Measurements from ENCODE around the gene KRTAP5-3. TPM values are rescaled to one million over a fixed set of nuclear protein-coding genes. Genes with fewer than 3 reads are reported as not detected.

The KRTAP5-3 gene
- total and polyA plus RNA-seq, 3 experiments from 2014 or later: not detected

DNA sequence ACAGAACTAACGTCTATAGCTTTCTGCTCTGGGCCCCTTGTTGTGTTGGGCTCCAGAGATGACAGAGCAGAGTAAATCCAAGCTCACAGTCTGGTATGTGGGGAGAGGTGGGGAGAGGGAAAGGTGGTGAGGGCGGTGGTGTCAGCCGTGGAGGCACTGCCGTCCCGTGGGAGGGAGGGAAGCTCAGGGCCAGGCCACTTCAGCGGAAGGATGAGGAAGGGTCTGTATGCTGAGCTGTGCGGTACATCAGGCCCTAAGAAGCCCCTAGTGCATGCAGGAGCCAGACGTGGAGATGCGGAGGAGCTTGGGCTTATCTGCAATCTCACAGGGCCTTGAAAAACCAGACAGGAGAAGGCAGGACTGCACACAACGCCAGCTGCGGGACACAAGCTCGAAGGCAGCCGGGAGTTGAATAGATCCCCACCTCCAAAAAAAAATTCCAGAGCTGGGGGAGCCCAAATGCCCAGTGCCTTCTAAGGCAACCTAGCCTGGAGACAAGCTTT, 22.9 kb upstream of the KRTAP5-3 start:
- Histone ChIP-seq H3K27ac (ENCODE audit: low read depth, low read length) (no peak overlapping the region), H3K27me3 (ENCODE audit: insufficient read depth, low read length, poor library complexity, severe bottlenecking) (peaks cover 17% of the 10 kb centered on the region), H3K4me1 (ENCODE audit: insufficient read depth, low read length) (peaks cover 7% of the 10 kb centered on the region), H3K36me3 (ENCODE audit: insufficient read depth, low read length) (no peaks in the 10 kb centered on the region), H3K4me3 (ENCODE audit: low read length) (no peak overlapping the region), H3K9me3 (ENCODE audit: low read length) (no peaks in the 10 kb centered on the region)
- CTCF ChIA-PET: interaction anchor here (1.0 to 2.6 kb wide), 6 partner anchors 8 to 85 kb away, joined by 3 to 10 read pairs (median 5); no protein-coding TSS in a partner anchor
- H3K4me3 Mint-ChIP-seq: no peak overlapping the region
- H3K27ac Mint-ChIP-seq: no peak overlapping the region
- H3K4me1 Mint-ChIP-seq: peaks cover 0 to 13% (median 6%) of the 10 kb centered on the region in 3 donors
- peaks cover 22 to 57% of the 10 kb centered on the region in 2 donors for H3K27me3 Mint-ChIP-seq
- no peaks in the 10 kb centered on the region for H3K9me3 Mint-ChIP-seq
- no peaks in the 10 kb centered on the region for H3K36me3 Mint-ChIP-seq
- DNase-seq: no peak
- POLR2A ChIA-PET: no interaction called here

DNA sequence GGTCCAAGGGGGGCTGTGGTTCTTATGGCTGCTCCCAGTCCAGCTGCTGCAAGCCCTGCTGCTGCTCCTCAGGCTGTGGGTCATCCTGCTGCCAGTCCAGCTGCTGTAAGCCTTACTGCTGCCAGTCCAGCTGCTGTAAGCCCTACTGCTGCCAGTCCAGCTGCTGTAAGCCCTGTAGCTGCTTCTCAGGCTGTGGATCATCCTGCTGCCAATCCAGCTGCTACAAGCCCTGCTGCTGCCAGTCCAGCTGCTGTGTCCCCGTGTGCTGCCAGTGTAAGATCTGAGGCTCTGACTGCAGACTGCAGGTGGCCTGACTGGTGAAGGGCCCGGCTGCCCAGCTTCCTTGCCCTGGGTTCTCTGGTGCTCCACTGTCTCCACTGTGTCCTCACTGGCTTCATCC, 22.0 kb upstream of the KRTAP5-3 start:
- H3K9me3 Mint-ChIP-seq: no peaks in the 10 kb centered on the region
- CTCF ChIA-PET: interaction anchor here (1.2 to 2.6 kb wide), 3 partner anchors 10 to 84 kb away, joined by 3 to 10 read pairs (median 4); no protein-coding TSS in a partner anchor
- Histone ChIP-seq H3K36me3 (ENCODE audit: insufficient read depth, low read length) (no peaks in the 10 kb centered on the region), H3K9me3 (ENCODE audit: low read length) (no peaks in the 10 kb centered on the region), H3K4me1 (ENCODE audit: insufficient read depth, low read length) (peaks cover 7% of the 10 kb centered on the region), H3K27ac (ENCODE audit: low read depth, low read length) (no peak overlapping the region), H3K27me3 (ENCODE audit: insufficient read depth, low read length, poor library complexity, severe bottlenecking) (peaks cover 17% of the 10 kb centered on the region), H3K4me3 (ENCODE audit: low read length) (no peak overlapping the region)
- no peaks in the 10 kb centered on the region for H3K36me3 Mint-ChIP-seq
- no peak overlapping the region for H3K27ac Mint-ChIP-seq
- peaks cover 20 to 53% of the 10 kb centered on the region in 2 donors for H3K27me3 Mint-ChIP-seq
- no peak for DNase-seq
- peaks cover 0 to 13% (median 6%) of the 10 kb centered on the region in 3 donors for H3K4me1 Mint-ChIP-seq
- POLR2A ChIA-PET: no interaction called here
- no peak overlapping the region for H3K4me3 Mint-ChIP-seq

DNA sequence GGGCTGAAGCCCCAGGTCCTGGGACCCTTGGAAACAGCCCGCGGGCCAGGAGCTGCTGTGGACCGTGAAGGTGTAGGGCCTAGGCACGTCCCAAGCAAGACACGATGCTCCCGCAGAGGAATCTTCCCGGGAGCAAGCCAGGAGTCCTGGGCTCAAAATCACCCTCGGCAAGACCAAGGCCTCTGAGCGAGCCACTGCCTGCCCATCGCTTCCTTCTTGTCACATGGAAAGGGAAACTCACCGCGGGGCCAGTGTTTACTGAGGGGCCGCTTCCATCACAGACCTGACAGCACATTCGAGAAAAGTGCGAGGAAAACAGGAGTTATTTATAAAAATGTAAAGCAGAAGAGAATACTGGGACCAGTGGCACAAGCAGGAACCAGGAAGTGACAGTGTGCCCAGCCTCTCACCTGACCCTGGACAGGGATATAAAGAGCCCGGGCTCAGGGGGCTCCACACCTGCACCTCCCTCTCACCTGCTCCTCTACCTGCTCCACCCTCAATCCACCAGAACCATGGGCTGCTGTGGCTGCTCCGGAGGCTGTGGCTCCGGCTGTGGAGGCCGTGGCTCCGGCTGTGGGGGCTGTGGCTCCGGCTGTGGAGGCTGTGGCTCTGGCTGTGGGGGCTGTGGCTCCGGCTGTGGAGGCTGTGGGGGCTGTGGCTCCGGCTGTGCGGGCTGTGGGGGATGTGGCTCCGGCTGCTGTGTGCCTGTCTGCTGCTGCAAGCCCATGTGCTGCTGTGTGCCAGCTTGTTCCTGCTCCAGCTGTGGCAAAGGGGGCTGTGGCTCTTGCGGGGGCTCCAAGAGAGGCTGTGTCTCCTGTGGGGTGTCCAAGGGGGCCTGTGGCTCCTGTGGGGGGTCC, 21.3 kb upstream of the KRTAP5-3 start, which contains the start of gene KRTAP5-5:
KRTAP5-5 (plus strand) TSS at position 450 of the 860 bp plus-strand sequence; CDS start at position 516, 66 bp downstream.
- peaks cover 17% of the 10 kb centered on the region for H3K27me3 ChIP-seq (ENCODE audit: insufficient read depth, low read length, poor library complexity, severe bottlenecking)
- H3K27me3 Mint-ChIP-seq: peaks cover 22 to 52% of the 10 kb centered on the region in 2 donors
- H3K4me1 Mint-ChIP-seq: peaks cover 0 to 13% (median 6%) of the 10 kb centered on the region in 3 donors
- no peaks in the 10 kb centered on the region for H3K36me3 Mint-ChIP-seq
- H3K9me3 ChIP-seq (ENCODE audit: low read length): no peaks in the 10 kb centered on the region
- no peaks in the 10 kb centered on the region for H3K9me3 Mint-ChIP-seq
- POLR2A ChIA-PET: no interaction called here
- H3K36me3 ChIP-seq (ENCODE audit: insufficient read depth, low read length): no peaks in the 10 kb centered on the region
- H3K27ac Mint-ChIP-seq: peak within 1 kb of the TSS in 2 of 8 donors; percentile 39 to 43
- no peak within 1 kb of the TSS for H3K27ac ChIP-seq (ENCODE audit: low read depth, low read length)
- H3K4me1 ChIP-seq (ENCODE audit: insufficient read depth, low read length): peaks cover 7% of the 10 kb centered on the region
- CTCF ChIA-PET: interaction anchor here (0.7 to 2.6 kb wide), 7 partner anchors 8 to 83 kb away, joined by 3 to 10 read pairs (median 4); no protein-coding TSS in a partner anchor
- DNase-seq: no peak
- no peak within 1 kb of the TSS for H3K4me3 ChIP-seq (ENCODE audit: low read length)
- peak within 1 kb of the TSS in 1 of 7 donors; percentile 57 for H3K4me3 Mint-ChIP-seq

DNA sequence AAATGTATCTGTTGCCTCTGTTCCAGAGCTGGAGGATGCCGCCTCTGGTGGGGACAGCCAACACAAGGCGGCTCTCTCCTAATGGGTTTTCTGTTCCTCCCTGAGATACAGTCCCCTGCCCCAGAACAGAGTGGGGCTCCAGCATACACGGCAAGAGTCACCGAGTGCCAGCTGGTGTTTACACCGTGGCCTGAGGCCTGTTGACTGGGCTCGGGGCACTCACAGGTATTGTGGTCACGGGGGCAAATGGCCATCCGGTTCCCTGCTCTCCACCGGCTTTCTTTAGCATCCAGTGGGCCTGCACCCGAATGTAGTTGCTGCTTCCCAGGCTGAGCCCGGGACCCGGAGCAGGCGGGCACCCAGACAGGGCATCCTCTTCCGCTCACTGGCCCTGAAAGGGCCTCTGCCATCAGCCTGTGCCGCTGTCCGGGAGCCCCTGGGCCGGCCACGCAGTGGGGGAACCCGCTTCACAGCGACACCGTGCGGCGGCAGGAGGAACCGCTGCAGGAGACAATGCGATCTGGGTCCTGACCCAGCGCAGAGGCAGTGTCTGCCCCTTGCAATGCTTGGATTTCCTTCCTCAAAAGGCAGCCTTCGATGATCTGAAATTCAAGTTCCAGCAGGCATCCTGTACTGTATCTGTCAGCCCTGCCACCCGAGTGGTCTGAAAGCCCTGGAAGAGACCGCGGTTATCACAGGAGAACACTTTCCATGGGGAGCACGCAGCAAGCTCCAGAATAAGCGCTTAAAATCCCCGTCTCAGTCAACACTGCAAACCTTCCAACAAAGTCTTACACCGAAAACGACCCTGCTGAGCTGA, 20.5 kb upstream of the KRTAP5-3 start:
- POLR2A ChIA-PET: no interaction called here
- Mint-ChIP-seq H3K4me3 (peak overlapping the region in 1 of 7 donors; percentile 57), H3K36me3 (no peaks in the 10 kb centered on the region), H3K27ac (peak overlapping the region in 1 of 8 donors; percentile 39), H3K4me1 (peaks cover 0 to 13% (median 6%) of the 10 kb centered on the region in 3 donors), H3K27me3 (peaks cover 22 to 48% of the 10 kb centered on the region in 2 donors), H3K9me3 (no peaks in the 10 kb centered on the region)
- Histone ChIP-seq H3K4me3 (ENCODE audit: low read length) (no peak overlapping the region), H3K36me3 (ENCODE audit: insufficient read depth, low read length) (no peaks in the 10 kb centered on the region), H3K27ac (ENCODE audit: low read depth, low read length) (no peak overlapping the region), H3K9me3 (ENCODE audit: low read length) (no peaks in the 10 kb centered on the region), H3K27me3 (ENCODE audit: insufficient read depth, low read length, poor library complexity, severe bottlenecking) (peaks cover 17% of the 10 kb centered on the region), H3K4me1 (ENCODE audit: insufficient read depth, low read length) (peaks cover 7% of the 10 kb centered on the region)
- CTCF ChIA-PET: interaction anchor here (0.7 to 1.7 kb wide), 7 partner anchors 9 to 82 kb away, joined by 3 to 4 read pairs (median 4); no protein-coding TSS in a partner anchor
- DNase-seq: peak; percentile 43 to 66 (median 53)

DNA sequence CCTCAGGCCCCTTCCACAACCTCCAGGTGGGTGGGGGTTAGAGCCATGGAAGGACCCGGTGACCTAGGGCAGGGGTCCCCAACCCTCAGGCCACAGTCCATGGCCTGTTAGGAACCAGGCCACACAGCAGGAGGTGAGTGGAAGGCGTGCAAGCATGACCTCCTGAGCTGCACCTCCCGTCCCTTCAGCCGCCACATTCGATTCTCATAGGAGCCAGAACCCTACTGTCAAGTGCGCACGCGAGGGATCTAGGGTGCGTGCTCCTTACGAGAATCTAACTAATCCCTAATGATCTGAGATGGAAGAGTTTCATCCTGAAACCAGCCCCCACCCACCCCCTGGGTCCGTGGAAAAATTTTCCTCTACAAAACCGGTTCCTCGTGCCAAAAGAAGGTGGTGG, 17.3 kb upstream of the KRTAP5-3 start:
- POLR2A ChIA-PET: no interaction called here
- no peaks in the 10 kb centered on the region for H3K36me3 Mint-ChIP-seq
- no peak for DNase-seq
- H3K4me3 Mint-ChIP-seq: no peak overlapping the region
- Histone ChIP-seq H3K4me3 (ENCODE audit: low read length) (no peak overlapping the region), H3K27me3 (ENCODE audit: insufficient read depth, low read length, poor library complexity, severe bottlenecking) (peaks cover 8% of the 10 kb centered on the region), H3K9me3 (ENCODE audit: low read length) (no peaks in the 10 kb centered on the region), H3K27ac (ENCODE audit: low read depth, low read length) (no peak overlapping the region), H3K4me1 (ENCODE audit: insufficient read depth, low read length) (peaks cover 7% of the 10 kb centered on the region), H3K36me3 (ENCODE audit: insufficient read depth, low read length) (no peaks in the 10 kb centered on the region)
- H3K4me1 Mint-ChIP-seq: peaks cover 0 to 4% (median 3%) of the 10 kb centered on the region in 3 donors
- H3K27me3 Mint-ChIP-seq: peaks cover 9 to 25% of the 10 kb centered on the region in 2 donors
- no peak overlapping the region for H3K27ac Mint-ChIP-seq
- CTCF ChIA-PET: no interaction called here
- H3K9me3 Mint-ChIP-seq: no peaks in the 10 kb centered on the region

DNA sequence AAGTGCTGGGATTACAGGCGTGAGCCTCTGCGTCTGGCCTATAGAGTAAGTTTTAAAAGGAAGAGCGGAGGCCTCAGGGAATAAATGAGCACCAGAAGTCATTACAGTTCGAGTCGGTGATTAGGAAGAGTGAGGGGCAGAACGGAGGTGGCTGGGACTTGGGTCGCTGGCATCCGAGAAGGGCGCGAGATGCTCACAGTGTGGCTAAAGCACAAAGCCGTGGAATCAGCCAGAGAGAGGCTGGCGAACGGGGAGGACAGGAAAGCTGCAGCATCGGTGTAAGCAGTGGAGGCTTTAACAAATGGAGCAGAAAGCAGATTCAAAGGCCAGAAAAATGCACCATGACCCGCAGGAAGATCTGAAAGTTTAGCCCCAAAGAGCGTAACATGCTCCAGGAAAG, 16.4 kb upstream of the KRTAP5-3 start:
- ChIA-PET POLR2A (no interaction called here), CTCF (interaction anchor here (0.9 kb wide), 2 partner anchors 11 to 29 kb away, joined by 3 read pairs; no protein-coding TSS in a partner anchor)
- Mint-ChIP-seq H3K36me3 (no peaks in the 10 kb centered on the region), H3K27me3 (peaks cover 10 to 27% of the 10 kb centered on the region in 2 donors), H3K4me1 (peaks cover 1 to 5% (median 3%) of the 10 kb centered on the region in 3 donors), H3K4me3 (no peak overlapping the region), H3K9me3 (no peaks in the 10 kb centered on the region), H3K27ac (no peak overlapping the region)
- H3K27me3 ChIP-seq (ENCODE audit: insufficient read depth, low read length, poor library complexity, severe bottlenecking): peaks cover 6% of the 10 kb centered on the region
- H3K27ac ChIP-seq (ENCODE audit: low read depth, low read length): no peak overlapping the region
- no peaks in the 10 kb centered on the region for H3K36me3 ChIP-seq (ENCODE audit: insufficient read depth, low read length)
- DNase-seq: no peak
- peaks cover 7% of the 10 kb centered on the region for H3K4me1 ChIP-seq (ENCODE audit: insufficient read depth, low read length)
- no peaks in the 10 kb centered on the region for H3K9me3 ChIP-seq (ENCODE audit: low read length)
- H3K4me3 ChIP-seq (ENCODE audit: low read length): no peak overlapping the region

DNA sequence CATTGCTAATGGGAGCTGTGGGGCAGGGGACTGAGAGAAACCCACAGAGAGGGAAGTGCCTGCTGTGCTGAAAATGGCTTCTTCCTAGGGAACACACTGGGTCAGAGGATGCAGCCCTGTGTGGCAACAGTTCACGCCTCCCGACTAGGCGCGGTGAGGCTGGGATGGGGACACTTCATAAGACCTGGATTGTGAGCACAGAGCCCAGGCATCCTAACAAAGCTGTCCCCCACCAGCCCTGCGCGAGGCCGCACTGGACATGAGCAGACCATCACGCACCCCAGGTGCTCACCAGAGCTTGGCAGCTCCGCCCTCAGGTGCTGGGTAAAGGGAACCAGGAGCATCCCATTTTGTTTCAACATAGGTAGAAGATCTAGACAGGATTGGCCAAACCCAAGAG, 15.5 kb upstream of the KRTAP5-3 start:
- Histone ChIP-seq H3K27me3 (ENCODE audit: insufficient read depth, low read length, poor library complexity, severe bottlenecking) (no peaks in the 10 kb centered on the region), H3K9me3 (ENCODE audit: low read length) (no peaks in the 10 kb centered on the region), H3K27ac (ENCODE audit: low read depth, low read length) (no peak overlapping the region), H3K4me3 (ENCODE audit: low read length) (no peak overlapping the region), H3K4me1 (ENCODE audit: insufficient read depth, low read length) (peaks cover under 1% of the 10 kb centered on the region), H3K36me3 (ENCODE audit: insufficient read depth, low read length) (no peaks in the 10 kb centered on the region)
- DNase-seq: no peak
- Mint-ChIP-seq H3K4me3 (no peak overlapping the region), H3K4me1 (peaks cover 5 to 7% (median 7%) of the 10 kb centered on the region in 3 donors), H3K27me3 (peaks cover 8 to 25% of the 10 kb centered on the region in 2 donors), H3K36me3 (no peaks in the 10 kb centered on the region), H3K27ac (no peak overlapping the region), H3K9me3 (no peaks in the 10 kb centered on the region)
- ChIA-PET CTCF (interaction anchor here (0.9 kb wide), 1 partner anchor 28 kb away, joined by 3 read pairs; no protein-coding TSS in a partner anchor), POLR2A (no interaction called here)
